Measurements from ENCODE around the gene FAM199X.

GRCh38 chrX:104172121-104172520 lies 5.9 kb downstream of the FAM199X start:
- no peak for TF ChIP-seq CTCF (conservative IDR thresholded peaks at IDR 0.05; ENCODE audit: low read length)
- no peak for TF ChIP-seq EZH2phosphoT487 (IDR thresholded peaks at IDR 0.05; ENCODE audit: borderline replicate concordance)
